Activated CD8-positive, alpha-beta T cell treated with anti-CD3 and anti-CD28 coated beads, Interleukin-2, amount 10 ng/mL, durations not matched to agents 7 days and 5 days (primary cell): ENCODE results near the gene MTCH2. TPM values are rescaled to one million over a fixed set of nuclear protein-coding genes. Genes with fewer than 3 reads are reported as not detected.
A peak's percentile ranks its signal among the peaks of the same experiment; 100 is the strongest.
"Not testable (repeated sequence)": the region's sequence is repeated elsewhere in the genome, so short reads cannot be mapped to it uniquely, and the experiment has no call there.

Experiments
- ATAC-seq: fragments of 150-1000 bp; cut with Tn5 transposase; one replicate; pipeline ENCODE4 v1.10.0; 2021; ENCODE audit warnings: moderate library complexity
- CTCF ChIA-PET: fragments of 350-600 bp; sonication (Branson Sonifier 250); formaldehyde crosslinking; loops from one replicate; lab custom pipeline; 2021; ENCODE audit warnings: antibody characterized with exemption; lab: Charles Lee
- POLR2A ChIA-PET: fragments of 350-600 bp; sonication (Branson Sonifier 250); formaldehyde crosslinking; loops from one replicate; lab custom pipeline; 2021; ENCODE audit warnings: antibody characterized with exemption; lab: Charles Lee
- DNase-seq: peaks from one replicate; pipeline ENCODE4 v3.0.0-alpha.2; 2020
- H3K27ac Mint-ChIP-seq: one replicate; pipeline ENCODE4 v1.8.0; 2021; ENCODE audit warnings: mild to moderate bottlenecking, mixed read lengths
- H3K27me3 Mint-ChIP-seq: one replicate; pipeline ENCODE4 v1.8.0; 2021; ENCODE audit warnings: low read depth, mixed read lengths
- H3K36me3 Mint-ChIP-seq: one replicate; pipeline ENCODE4 v1.8.0; 2021; ENCODE audit warnings: low read depth, mixed read lengths
- H3K4me1 Mint-ChIP-seq: one replicate; pipeline ENCODE4 v1.8.0; 2021; ENCODE audit warnings: low read depth, mixed read lengths
- H3K4me3 Mint-ChIP-seq: one replicate; pipeline ENCODE4 v1.8.0; 2021; ENCODE audit warnings: mild to moderate bottlenecking, mixed read lengths
- H3K9me3 Mint-ChIP-seq: one replicate; pipeline ENCODE4 v1.8.0; 2022; ENCODE audit warnings: mixed read lengths; ENCODE audit not compliant: insufficient read depth
- total RNA-seq, 2 experiments: library from RNA; stranded (reverse); gene quantifications; one replicate each; pipeline ENCODE4 v1.2.3, GENCODE V29; 2021

MTCH2 gene
- total RNA-seq, 2 experiments from 2014 or later: 110 to 115 TPM

GRCh38 chr11:47667135-47667534 lies 24.8 kb upstream of the MTCH2 start:
- no peaks in the 10 kb centered on the region for H3K27me3 Mint-ChIP-seq
- ATAC-seq (no peak), DNase-seq (no peak)
- H3K9me3 Mint-ChIP-seq: no peaks in the 10 kb centered on the region
- no peak overlapping the region for H3K27ac Mint-ChIP-seq
- H3K36me3 Mint-ChIP-seq: no peaks in the 10 kb centered on the region
- POLR2A ChIA-PET: no interaction called here
- CTCF ChIA-PET: no interaction called here
- H3K4me3 Mint-ChIP-seq: no peak overlapping the region
- H3K4me1 Mint-ChIP-seq: peaks cover 8% of the 10 kb centered on the region

- H3K36me3 Mint-ChIP-seq, DNase-seq, H3K9me3 Mint-ChIP-seq, H3K27ac Mint-ChIP-seq, H3K27me3 Mint-ChIP-seq, CTCF ChIA-PET, H3K4me3 Mint-ChIP-seq, ATAC-seq, H3K4me1 Mint-ChIP-seq: not testable (repeated sequence)
- POLR2A ChIA-PET: interaction anchor here (1.1 kb wide), 1 partner anchor 50 kb away, joined by 3 read pairs; no protein-coding TSS in a partner anchor
Observed at GRCh38 chr11:47664936-47665335, 22.6 kb upstream of the MTCH2 start.

DNA sequence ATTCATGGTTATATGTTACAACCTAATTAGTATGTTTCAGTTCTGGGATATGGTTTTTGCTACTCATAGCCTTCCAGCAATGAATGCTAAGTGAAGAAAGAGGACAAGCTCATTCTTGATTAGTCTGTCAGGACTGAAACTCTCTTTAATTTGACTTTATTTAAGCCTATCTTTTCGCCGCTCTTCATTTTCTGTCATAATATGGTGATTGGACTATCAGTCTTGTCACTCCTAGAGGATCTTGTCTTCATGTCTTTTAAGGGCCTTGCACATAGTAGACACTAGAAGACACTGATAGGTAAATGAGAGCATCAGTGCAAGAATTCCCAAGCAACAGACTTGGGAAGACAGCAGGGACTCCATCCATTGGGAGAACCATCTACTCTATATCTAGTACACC lies 18.9 kb upstream of the MTCH2 start:
- Mint-ChIP-seq H3K36me3 (no peaks in the 10 kb centered on the region), H3K27me3 (no peaks in the 10 kb centered on the region), H3K27ac (no peak overlapping the region), H3K9me3 (no peaks in the 10 kb centered on the region), H3K4me3 (no peak overlapping the region), H3K4me1 (peaks cover 3% of the 10 kb centered on the region)
- DNase-seq: no peak
- ChIA-PET CTCF (interaction anchor here (0.6 kb wide), 1 partner anchor 300 kb away, joined by 5 read pairs; no protein-coding TSS in a partner anchor), POLR2A (no interaction called here)
- ATAC-seq: no peak

DNA sequence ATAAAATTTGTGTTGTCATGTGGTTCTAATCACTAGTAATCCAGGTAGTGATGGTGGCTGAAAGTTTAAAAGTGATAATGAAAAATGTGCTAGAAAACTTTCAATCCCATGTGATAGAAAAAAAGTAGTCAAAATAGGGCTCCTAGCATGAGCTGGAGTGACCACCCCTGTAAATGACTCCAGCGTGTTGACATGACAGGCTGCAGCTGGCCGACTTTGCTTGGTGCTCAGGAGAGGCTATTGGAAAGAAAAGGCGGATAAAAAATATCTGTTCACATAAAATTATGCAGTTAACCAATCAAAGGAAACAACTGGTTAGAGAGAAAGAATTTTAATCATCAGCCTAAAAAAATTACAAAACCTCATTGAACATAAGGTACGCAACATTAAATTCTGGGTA lies 16.9 kb upstream of the MTCH2 start:
- Mint-ChIP-seq H3K27me3 (no peaks in the 10 kb centered on the region), H3K27ac (no peak overlapping the region), H3K9me3 (no peaks in the 10 kb centered on the region), H3K4me3 (no peak overlapping the region), H3K4me1 (peaks cover 3% of the 10 kb centered on the region), H3K36me3 (no peaks in the 10 kb centered on the region)
- CTCF ChIA-PET: no interaction called here
- no peak for ATAC-seq
- POLR2A ChIA-PET: no interaction called here
- no peak for DNase-seq

DNA sequence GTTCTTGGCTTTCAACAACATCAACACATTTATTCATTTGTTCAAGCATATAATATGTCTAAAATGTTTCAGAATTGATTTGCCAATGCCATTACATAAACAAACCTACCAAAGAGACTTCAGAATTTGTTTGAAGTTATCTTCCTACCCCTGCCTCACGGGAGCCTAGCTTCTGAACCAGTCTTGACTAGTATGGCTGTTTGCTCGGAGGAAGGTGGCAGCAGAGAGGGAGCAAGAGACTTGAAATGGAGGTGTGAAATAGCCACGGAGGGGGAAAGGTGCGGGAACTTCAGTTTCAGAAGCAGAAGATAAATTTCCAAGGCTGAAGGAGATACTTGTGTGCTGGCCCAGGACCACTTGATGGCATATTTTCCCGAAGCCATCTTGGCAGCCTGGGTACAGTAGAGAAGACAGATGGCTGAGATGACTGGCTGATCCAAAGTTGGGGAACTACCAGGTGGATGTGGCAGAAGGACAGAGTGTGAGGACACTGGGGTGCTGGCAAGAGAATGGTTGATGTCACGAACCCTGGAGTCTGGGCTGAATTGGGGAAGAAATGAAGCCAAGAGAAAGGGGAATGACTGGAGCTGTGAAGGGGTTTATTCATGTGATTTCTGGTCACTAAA lies 14.0 kb upstream of the MTCH2 start:
- Mint-ChIP-seq H3K9me3 (peaks cover 14% of the 10 kb centered on the region), H3K27me3 (no peaks in the 10 kb centered on the region), H3K4me3 (no peak overlapping the region), H3K27ac (no peak overlapping the region), H3K36me3 (peaks cover 1% of the 10 kb centered on the region), H3K4me1 (no peaks in the 10 kb centered on the region)
- DNase-seq: no peak
- CTCF ChIA-PET: no interaction called here
- no peak for ATAC-seq
- POLR2A ChIA-PET: no interaction called here

GRCh38 chr11:47651818-47652469 lies 9.6 kb upstream of the MTCH2 start:
- Mint-ChIP-seq H3K36me3 (peaks cover 1% of the 10 kb centered on the region), H3K9me3 (peaks cover 14% of the 10 kb centered on the region), H3K4me1 (no peaks in the 10 kb centered on the region), H3K4me3 (no peak overlapping the region), H3K27ac (no peak overlapping the region), H3K27me3 (no peaks in the 10 kb centered on the region)
- DNase-seq (no peak), ATAC-seq (no peak)
- ChIA-PET POLR2A (no interaction called here), CTCF (no interaction called here)

GRCh38 chr11:47649276-47649675 lies 6.9 kb upstream of the MTCH2 start:
- ATAC-seq: no peak
- no peak overlapping the region for H3K27ac Mint-ChIP-seq
- H3K4me3 Mint-ChIP-seq: no peak overlapping the region
- H3K27me3 Mint-ChIP-seq: no peaks in the 10 kb centered on the region
- DNase-seq: no peak
- peaks cover 14% of the 10 kb centered on the region for H3K9me3 Mint-ChIP-seq
- H3K4me1 Mint-ChIP-seq: no peaks in the 10 kb centered on the region
- ChIA-PET POLR2A (no interaction called here), CTCF (no interaction called here)
- peaks cover 1% of the 10 kb centered on the region for H3K36me3 Mint-ChIP-seq

GRCh38 chr11:47646019-47646418 lies 3.7 kb upstream of the MTCH2 start:
- peaks cover 5% of the 10 kb centered on the region for H3K36me3 Mint-ChIP-seq
- CTCF ChIA-PET: no interaction called here
- no peaks in the 10 kb centered on the region for H3K9me3 Mint-ChIP-seq
- DNase-seq (no peak), ATAC-seq (no peak)
- H3K4me3 Mint-ChIP-seq: no peak overlapping the region
- H3K27me3 Mint-ChIP-seq: no peaks in the 10 kb centered on the region
- POLR2A ChIA-PET: interaction anchor here (0.5 kb wide), 1 partner anchor 576 kb away, joined by 4 read pairs; no protein-coding TSS in a partner anchor
- H3K4me1 Mint-ChIP-seq: peaks cover 16% of the 10 kb centered on the region
- no peak overlapping the region for H3K27ac Mint-ChIP-seq

DNA sequence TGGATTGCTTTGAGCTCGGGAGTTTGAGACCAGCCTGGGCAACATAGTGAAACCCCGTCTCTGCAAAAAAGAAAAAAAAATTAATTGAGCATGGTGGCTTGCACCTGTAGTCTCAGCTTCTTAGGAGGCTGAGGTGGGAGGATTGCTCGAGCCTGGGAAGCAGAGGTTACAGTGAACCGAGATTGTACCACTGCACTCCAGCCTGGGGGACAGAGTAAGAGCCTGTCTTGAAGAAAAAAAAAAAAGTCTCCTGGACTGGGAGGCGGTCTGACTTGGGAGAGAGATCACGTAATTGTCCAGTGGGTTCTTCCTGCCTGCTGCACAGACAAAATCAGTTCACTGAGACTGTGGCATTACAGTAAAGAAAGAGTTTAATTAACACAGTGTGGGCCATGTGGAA lies 3.1 kb upstream of the MTCH2 start:
- no peak for DNase-seq
- Mint-ChIP-seq H3K27me3 (no peaks in the 10 kb centered on the region), H3K4me1 (peaks cover 21% of the 10 kb centered on the region), H3K4me3 (no peak overlapping the region), H3K9me3 (no peaks in the 10 kb centered on the region), H3K27ac (peak overlapping the region; percentile 27), H3K36me3 (peaks cover 5% of the 10 kb centered on the region)
- ChIA-PET CTCF (no interaction called here), POLR2A (no interaction called here)
- no peak for ATAC-seq

- H3K4me1 Mint-ChIP-seq: peaks cover 26% of the 10 kb centered on the region
- H3K27ac Mint-ChIP-seq: peak overlapping the region; percentile 96
- no peak for DNase-seq
- no peak for ATAC-seq
- ChIA-PET CTCF (no interaction called here), POLR2A (interaction anchor here (0.6 to 1.1 kb wide), 2 partner anchors 73 to 87 kb away, joined by 3 to 5 read pairs; partner anchors contain the start of gene AGBL2)
- no peaks in the 10 kb centered on the region for H3K9me3 Mint-ChIP-seq
- H3K36me3 Mint-ChIP-seq: peaks cover 26% of the 10 kb centered on the region
- no peaks in the 10 kb centered on the region for H3K27me3 Mint-ChIP-seq
- H3K4me3 Mint-ChIP-seq: peak overlapping the region; percentile 96
Observed at GRCh38 chr11:47641600-47642098, 710 bp downstream of the MTCH2 start.

- peaks cover 30% of the 10 kb centered on the region for H3K36me3 Mint-ChIP-seq
- DNase-seq, POLR2A ChIA-PET, H3K27me3 Mint-ChIP-seq, H3K27ac Mint-ChIP-seq, H3K9me3 Mint-ChIP-seq, ATAC-seq: not testable (repeated sequence)
- H3K4me1 Mint-ChIP-seq: peaks cover 26% of the 10 kb centered on the region
- CTCF ChIA-PET: interaction anchor here (1.5 to 1.9 kb wide), 2 partner anchors 33 to 76 kb away, joined by 4 to 7 read pairs; partner anchors contain the start of gene AGBL2
- peak overlapping the region; percentile 96 for H3K4me3 Mint-ChIP-seq
Observed at GRCh38 chr11:47640506-47640905, 1.9 kb downstream of the MTCH2 start.

DNA sequence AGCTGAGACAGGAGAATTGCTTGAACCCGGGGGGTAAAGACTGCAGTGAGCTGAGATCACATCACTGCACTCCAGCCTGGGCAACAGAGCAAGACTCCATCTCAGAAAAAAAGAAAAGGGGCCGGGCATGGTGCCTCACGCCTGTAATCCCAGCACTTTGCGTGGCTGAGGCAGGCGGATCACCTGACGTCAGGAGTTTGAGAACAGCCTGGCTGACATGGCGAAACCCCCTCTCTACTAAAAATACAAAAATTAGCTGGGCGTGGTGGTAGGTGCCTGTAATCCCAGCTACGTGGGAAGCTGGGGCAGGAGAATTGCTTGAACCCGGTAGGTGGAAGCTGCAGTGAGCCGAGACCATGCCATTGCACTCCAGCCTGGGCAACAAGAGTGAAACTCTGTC lies 6.0 kb downstream of the MTCH2 start:
- H3K9me3 Mint-ChIP-seq, DNase-seq, H3K27ac Mint-ChIP-seq, H3K4me3 Mint-ChIP-seq, H3K27me3 Mint-ChIP-seq, CTCF ChIA-PET, ATAC-seq, POLR2A ChIA-PET: not testable (repeated sequence)
- Mint-ChIP-seq H3K36me3 (peaks cover 47% of the 10 kb centered on the region), H3K4me1 (peaks cover 14% of the 10 kb centered on the region)
